Stimulated activated naive CD8-positive, alpha-beta T cell treated with anti-CD3 and anti-CD28 coated beads, Interleukin-15, Interleukin-2, amounts not matched to agents 100 ng/mL and 50 ng/mL, for 24 hours (primary cell): Measurements from ENCODE around the gene NSD1.
"Not testable (repeated sequence)": the region's sequence is repeated elsewhere in the genome, so short reads cannot be mapped to it uniquely, and the experiment has no call there.

Experiments
- H3K27ac Mint-ChIP-seq: one replicate; pipeline ENCODE4 v1.8.0; 2021; ENCODE audit warnings: mild to moderate bottlenecking, mixed read lengths
- H3K27me3 Mint-ChIP-seq: one replicate; pipeline ENCODE4 v1.8.0; 2021; ENCODE audit warnings: mixed read lengths
- H3K36me3 Mint-ChIP-seq: one replicate; pipeline ENCODE4 v1.8.0; 2021; ENCODE audit warnings: low read depth, mixed read lengths
- H3K4me1 Mint-ChIP-seq: one replicate; pipeline ENCODE4 v1.8.0; 2021; ENCODE audit warnings: low read depth, mixed read lengths
- H3K4me3 Mint-ChIP-seq: one replicate; pipeline ENCODE4 v1.8.0; 2021; ENCODE audit warnings: mild to moderate bottlenecking, mixed read lengths
- H3K9me3 Mint-ChIP-seq: one replicate; pipeline ENCODE4 v1.8.0; 2021; ENCODE audit warnings: mixed read lengths

NSD1 gene

DNA sequence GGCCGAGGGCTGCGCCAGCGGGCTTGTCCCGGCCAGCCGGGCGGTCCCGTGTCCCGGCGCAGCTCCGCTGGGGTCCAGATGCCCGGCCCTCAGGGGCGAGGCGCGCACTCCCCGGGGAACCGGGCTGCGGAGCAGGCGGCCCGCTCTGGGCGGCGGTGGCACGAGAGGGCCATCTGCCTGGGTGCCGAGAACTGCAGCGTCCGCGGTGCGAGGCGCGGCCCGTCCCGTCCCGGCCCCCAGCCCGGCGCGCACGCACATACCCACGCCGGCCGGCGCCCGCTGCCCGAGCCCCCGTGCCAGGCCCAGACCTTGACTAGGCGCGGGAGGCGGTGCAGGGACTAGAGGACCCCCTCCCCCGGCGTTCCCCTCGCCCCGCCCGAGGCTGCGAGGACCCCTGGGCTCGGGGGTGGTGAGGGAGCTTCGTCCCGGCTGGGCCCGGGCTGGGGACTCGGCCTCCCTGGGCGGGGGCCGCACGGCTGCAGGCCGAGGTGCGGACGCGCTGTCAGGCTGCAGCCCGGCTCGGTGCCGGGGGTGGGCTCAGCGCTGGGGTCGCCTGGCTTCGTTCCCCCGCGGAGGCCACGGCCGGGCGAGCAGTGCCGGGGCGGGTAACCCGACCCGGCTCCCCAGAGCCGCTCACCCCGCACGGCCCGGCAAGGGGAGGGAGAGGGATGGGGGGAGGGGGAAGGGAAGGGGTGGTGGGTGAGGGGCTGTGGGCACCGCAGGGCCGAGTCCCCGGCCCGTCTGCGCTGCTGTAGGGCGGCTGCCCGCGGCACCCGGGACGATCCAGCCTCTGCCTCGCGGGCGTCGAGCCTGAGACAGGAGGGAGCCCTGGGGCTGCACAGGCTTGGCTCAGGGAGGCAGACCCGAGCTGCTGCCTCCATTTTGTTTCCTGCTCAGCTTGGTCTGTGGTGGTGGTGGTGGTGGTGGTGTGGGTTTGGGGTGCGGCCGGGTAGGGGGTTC lies 1.2 kb upstream of the NSD1 start:
- H3K4me1 Mint-ChIP-seq, result peaks cover 47% of the 10 kb centered on the region
- H3K27me3 Mint-ChIP-seq, result no peaks in the 10 kb centered on the region
- H3K4me3 Mint-ChIP-seq, result peak overlapping the region; percentile 20
- no peaks in the 10 kb centered on the region for H3K9me3 Mint-ChIP-seq
- H3K27ac Mint-ChIP-seq, result no peak overlapping the region
- peaks cover 22% of the 10 kb centered on the region for H3K36me3 Mint-ChIP-seq

DNA sequence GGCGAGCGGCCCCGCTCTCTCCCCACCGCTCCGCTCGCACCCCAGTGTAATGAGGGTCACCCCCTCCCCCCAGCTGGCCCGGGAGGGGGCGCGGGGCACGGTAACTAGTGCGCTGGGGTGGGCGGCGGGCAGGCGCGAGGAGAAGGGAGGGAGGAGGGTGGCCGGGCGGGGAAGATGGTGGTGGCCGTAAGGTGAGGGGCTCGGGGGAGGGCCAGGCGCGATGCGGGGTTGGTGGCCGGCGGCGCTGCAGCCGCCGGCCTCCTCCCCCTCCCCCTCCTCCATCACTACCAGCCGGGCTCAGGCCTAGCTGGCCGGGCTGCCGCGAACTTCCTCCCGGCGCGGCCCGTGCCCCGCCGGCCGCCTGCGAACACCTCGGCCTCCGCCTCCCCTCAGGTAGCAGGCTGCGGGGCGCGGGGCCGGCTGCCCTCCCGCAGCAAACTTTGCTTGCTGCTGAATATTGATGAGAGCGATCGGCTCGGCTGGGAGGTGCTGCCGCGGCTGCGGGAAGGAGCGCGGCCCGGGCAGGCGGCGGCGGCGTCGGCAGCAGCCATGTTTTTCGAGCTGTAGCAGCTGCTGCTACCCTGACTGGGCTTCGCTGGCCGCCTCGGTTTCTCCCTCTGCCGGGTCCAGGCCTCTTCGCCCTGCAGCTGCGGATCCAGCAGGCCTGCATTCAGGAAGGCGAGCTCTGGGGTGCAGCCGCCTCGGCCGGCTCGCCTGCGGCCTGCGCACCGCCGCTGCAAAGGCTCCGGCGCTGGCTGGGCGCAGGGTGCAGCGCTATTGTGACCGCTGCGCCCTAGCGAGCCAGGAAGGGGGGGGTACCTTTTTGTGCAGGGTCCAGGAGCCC lies 502 bp downstream of the NSD1 start:
- no peaks in the 10 kb centered on the region for H3K27me3 Mint-ChIP-seq
- H3K4me1 Mint-ChIP-seq, result peaks cover 41% of the 10 kb centered on the region
- H3K27ac Mint-ChIP-seq, result peak overlapping the region; percentile 88
- H3K4me3 Mint-ChIP-seq, result peak overlapping the region; percentile 90
- peaks cover 29% of the 10 kb centered on the region for H3K36me3 Mint-ChIP-seq
- no peaks in the 10 kb centered on the region for H3K9me3 Mint-ChIP-seq

DNA sequence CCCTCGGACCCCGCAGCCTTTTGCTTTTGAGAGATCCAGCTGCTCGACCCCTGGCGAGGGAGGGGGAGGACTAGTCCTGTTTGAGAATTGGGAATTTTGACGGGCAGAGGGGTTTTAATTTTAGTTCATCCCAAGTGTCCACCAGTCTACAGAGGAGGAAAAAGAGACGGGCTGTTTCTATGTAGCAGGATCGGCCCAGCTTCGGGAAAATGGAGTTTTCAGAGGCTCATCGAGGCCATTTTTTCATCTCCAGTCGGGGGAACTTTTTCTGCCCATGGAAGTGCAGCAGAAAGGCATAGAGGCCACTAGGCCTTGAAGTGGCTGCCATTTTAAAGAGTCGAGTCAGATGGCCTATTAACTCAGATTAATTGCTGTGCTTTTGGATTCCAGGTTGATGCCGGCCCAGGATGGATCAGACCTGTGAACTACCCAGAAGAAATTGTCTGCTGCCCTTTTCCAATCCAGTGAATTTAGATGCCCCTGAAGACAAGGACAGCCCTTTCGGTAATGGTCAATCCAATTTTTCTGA lies 1.2 kb downstream of the NSD1 start:
- peaks cover 33% of the 10 kb centered on the region for H3K36me3 Mint-ChIP-seq
- peak overlapping the region; percentile 90 for H3K4me3 Mint-ChIP-seq
- H3K27ac Mint-ChIP-seq, result peak overlapping the region; percentile 88
- H3K27me3 Mint-ChIP-seq, result no peaks in the 10 kb centered on the region
- H3K4me1 Mint-ChIP-seq, result peaks cover 41% of the 10 kb centered on the region
- no peaks in the 10 kb centered on the region for H3K9me3 Mint-ChIP-seq

DNA sequence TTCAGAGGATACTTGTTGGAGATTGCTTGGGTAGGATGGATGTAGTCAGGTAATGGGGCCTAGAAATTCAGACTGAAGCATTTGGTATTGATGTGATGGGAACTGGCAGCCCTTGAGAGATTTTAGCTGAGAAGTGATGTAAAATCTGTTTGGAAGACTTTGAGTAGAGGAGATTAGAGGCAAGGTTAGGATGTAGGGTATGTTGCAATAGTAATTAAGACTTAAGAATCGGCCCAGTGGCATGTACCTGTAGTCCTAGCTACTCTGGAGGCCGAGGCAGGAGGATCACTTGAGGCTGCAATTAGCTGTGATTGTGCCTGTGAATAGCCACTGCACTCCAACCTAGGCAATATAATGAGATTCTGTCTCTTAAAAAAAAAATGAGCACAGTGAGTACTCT lies 6.7 kb downstream of the NSD1 start:
- H3K4me1 Mint-ChIP-seq, result peaks cover 58% of the 10 kb centered on the region
- peaks cover 78% of the 10 kb centered on the region for H3K36me3 Mint-ChIP-seq

DNA sequence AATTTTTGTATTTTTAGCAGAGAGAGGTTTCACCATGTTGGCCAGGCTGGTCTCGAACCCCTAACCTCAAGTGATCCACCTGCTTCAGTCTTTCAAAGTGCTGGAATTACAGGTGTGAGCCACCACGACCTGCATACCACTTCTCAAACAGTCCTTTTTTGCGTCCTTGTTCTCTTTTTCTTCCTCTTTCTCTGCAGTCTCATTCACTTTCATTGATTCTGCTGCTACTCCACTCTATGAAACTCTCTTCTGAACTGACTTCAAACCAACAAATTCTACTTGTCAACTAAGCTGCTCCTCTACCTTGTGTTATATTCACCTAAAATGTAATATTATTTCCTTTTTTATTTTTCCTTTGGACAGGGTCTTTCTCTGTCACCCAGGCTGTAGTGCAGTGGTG lies 7.9 kb downstream of the NSD1 start:
- Mint-ChIP-seq H3K4me3 (no peak overlapping the region), H3K27ac (no peak overlapping the region), H3K9me3 (no peaks in the 10 kb centered on the region), H3K4me1 (peaks cover 46% of the 10 kb centered on the region), H3K27me3 (no peaks in the 10 kb centered on the region), H3K36me3 (peaks cover 67% of the 10 kb centered on the region)

More for the DNA sequence above, 6.7 kb downstream of the NSD1 start:
- H3K27ac Mint-ChIP-seq, result peak overlapping the region; percentile 1
- H3K4me3 Mint-ChIP-seq, result no peak overlapping the region
- no peaks in the 10 kb centered on the region for H3K27me3 Mint-ChIP-seq
- no peaks in the 10 kb centered on the region for H3K9me3 Mint-ChIP-seq

DNA sequence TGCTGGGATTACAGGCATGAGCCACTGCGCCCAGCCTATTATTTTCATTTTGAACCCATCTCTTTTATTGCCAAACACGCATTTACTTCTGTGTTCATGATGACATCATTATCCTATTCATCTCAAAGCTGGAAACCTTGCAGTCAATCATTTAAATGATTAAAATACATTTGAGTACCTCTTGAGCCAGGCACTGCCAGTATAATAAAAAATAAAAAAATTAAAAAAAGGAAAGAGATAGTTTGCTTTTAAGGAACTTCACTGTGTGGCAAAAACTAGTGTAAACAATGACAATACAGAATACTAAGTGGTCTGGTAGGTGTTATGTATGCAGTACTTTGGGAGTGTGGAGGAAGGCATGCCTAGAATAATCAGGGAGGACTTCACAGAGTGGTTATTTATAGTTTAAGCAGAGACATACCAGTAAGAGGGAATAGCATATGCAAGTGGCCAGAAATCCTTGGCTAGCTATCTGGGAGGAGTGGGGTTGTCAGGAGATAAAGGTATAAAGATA lies 8.6 kb downstream of the NSD1 start:
- H3K9me3 Mint-ChIP-seq, result no peaks in the 10 kb centered on the region
- H3K4me1 Mint-ChIP-seq, result peaks cover 39% of the 10 kb centered on the region
- H3K27me3 Mint-ChIP-seq, result no peaks in the 10 kb centered on the region

DNA sequence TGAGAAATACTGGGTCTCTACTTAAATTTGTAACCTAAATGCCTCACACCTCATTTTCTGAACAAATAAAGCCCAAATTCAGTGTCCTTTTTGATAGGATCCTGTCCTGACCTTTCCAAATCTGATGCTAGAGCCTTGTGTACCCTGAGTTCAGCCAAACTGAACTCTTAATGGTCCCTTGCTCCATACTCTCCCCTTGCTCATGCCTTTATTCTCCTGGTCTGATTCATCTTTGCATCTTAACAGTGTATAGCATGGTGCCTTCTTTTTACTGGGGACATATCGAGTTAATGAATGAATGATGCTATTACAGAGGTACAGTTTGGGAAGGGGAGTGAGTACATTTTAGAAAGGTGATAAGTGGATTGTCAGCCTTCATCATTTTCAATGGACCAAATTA lies 9.2 kb downstream of the NSD1 start:
- no peak overlapping the region for H3K27ac Mint-ChIP-seq
- H3K4me1 Mint-ChIP-seq, result peaks cover 34% of the 10 kb centered on the region
- no peak overlapping the region for H3K4me3 Mint-ChIP-seq
- H3K36me3 Mint-ChIP-seq, result peaks cover 62% of the 10 kb centered on the region
- H3K9me3 Mint-ChIP-seq, result no peaks in the 10 kb centered on the region
- no peaks in the 10 kb centered on the region for H3K27me3 Mint-ChIP-seq

More for the DNA sequence above, 8.6 kb downstream of the NSD1 start:
- no peak overlapping the region for H3K27ac Mint-ChIP-seq
- no peak overlapping the region for H3K4me3 Mint-ChIP-seq
- peaks cover 64% of the 10 kb centered on the region for H3K36me3 Mint-ChIP-seq

DNA sequence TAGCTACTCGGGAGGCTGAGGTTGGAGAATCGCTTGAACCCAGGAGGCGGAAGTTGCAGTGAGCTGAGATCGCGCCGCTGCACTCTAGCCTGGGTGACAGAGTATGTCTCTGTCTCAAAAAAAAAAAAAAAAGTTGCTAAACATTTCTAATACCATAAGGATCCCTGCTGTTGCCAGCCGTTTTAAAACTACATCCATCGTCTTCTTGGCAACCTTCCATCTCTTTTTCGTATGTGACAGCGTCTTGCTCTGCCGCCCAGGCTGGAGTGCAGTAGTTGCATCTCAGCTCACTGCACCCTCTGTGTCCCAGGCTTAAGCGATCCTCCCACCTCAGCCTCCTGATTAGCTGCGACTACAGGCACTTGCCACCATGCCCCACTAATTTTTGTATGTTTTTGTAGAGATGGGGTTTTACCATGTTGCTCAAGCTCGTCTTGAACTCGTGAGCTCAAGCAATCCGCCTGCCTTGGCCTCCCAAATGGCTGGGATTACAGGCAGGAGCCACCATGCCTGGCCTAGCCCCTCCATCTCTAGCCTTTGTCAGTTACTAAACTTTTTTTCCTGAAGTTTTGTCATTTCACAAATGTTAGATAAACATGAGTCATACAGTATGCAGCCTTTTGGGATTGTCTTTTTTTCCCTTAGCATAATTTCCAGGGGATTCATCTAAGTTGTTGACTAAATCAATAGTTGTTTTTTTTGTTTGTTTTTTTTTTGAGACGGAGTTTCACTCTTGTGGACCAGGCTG lies 13.5 kb downstream of the NSD1 start:
- no peaks in the 10 kb centered on the region for H3K27me3 Mint-ChIP-seq
- no peak overlapping the region for H3K4me3 Mint-ChIP-seq
- H3K4me1 Mint-ChIP-seq, result peaks cover 13% of the 10 kb centered on the region
- no peaks in the 10 kb centered on the region for H3K9me3 Mint-ChIP-seq
- no peak overlapping the region for H3K27ac Mint-ChIP-seq
- peaks cover 50% of the 10 kb centered on the region for H3K36me3 Mint-ChIP-seq

DNA sequence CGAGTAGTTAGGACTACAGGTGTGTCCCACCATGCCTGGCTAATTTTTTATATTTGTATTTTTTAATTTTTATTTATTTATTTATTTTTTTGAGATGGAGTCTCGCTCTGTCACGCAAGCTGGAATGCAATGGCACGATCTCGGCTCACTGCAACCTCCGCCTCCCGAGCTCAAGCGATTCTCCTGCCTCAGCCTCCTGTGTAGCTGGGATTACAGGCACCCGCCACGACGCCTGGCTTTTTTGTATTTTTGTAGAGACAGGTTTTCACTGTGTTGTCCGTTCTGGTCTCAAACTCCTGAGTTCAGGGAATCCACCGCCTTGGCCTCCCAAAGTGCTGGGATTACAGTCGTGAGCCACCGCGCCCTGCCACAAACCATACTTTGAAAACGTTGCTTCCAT lies 16.5 kb downstream of the NSD1 start:
- H3K36me3 Mint-ChIP-seq, result peaks cover 34% of the 10 kb centered on the region
- not testable (repeated sequence) for H3K27me3 Mint-ChIP-seq, H3K27ac Mint-ChIP-seq

DNA sequence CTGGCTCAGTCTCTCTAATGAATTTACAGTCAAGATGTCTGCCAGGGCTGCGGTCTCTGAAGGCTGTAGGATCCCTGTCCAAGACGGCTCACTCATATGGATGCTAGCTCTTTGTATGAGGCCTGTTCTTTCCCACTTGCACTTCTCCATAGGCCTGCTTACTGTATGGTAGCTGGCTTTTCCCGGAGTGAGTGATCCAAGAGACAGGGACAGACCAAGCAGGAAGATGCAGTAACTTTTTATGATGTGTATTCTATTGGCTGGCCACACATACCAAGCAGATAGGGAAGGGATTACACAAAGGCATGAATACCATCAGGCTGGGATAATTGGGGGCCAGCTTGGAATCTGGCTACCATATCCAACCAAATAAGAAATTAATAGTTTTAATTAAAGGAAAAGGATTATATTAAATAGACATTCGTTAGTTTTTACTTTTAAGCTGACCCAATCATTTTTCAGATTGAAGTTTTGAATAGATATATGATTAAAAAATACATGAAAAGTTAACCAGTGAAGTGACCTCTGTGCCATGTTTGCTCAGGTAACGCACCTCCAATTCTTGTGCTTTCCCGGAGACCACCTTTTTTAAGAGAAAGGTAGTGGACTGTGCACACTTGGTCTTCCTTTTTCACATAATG lies 20.6 kb downstream of the NSD1 start:
- peaks cover 21% of the 10 kb centered on the region for H3K36me3 Mint-ChIP-seq
- H3K9me3 Mint-ChIP-seq, result no peaks in the 10 kb centered on the region
- peaks cover 4% of the 10 kb centered on the region for H3K4me1 Mint-ChIP-seq
- H3K27me3 Mint-ChIP-seq, result no peaks in the 10 kb centered on the region
- no peak overlapping the region for H3K27ac Mint-ChIP-seq
- H3K4me3 Mint-ChIP-seq, result no peak overlapping the region

More for the DNA sequence above, 16.5 kb downstream of the NSD1 start:
- H3K4me1 Mint-ChIP-seq, H3K9me3 Mint-ChIP-seq, H3K4me3 Mint-ChIP-seq: not testable (repeated sequence)

DNA sequence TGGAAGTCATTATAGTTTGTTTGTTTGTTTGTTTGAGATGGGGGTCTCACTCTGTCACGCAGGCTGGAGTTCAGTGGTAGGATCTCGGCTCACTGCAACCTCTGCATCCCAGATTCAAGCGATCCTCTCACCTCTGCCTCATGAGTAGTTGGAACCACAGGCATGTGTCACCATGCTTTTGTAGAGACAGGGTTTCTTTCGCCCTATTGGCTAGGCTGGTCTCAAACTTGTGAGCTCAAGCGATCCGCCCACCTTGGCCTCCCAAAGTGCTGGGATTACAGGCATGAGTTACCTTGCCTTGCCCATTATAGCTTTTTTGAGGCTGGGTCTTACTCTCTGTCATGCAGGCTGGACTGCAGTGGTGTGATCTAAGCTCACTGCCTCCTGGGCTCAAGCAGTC lies 28.8 kb downstream of the NSD1 start:
- Mint-ChIP-seq H3K4me1 (peaks cover 4% of the 10 kb centered on the region), H3K27ac (no peak overlapping the region), H3K27me3 (no peaks in the 10 kb centered on the region), H3K36me3 (peaks cover 24% of the 10 kb centered on the region), H3K9me3 (no peaks in the 10 kb centered on the region), H3K4me3 (no peak overlapping the region)

DNA sequence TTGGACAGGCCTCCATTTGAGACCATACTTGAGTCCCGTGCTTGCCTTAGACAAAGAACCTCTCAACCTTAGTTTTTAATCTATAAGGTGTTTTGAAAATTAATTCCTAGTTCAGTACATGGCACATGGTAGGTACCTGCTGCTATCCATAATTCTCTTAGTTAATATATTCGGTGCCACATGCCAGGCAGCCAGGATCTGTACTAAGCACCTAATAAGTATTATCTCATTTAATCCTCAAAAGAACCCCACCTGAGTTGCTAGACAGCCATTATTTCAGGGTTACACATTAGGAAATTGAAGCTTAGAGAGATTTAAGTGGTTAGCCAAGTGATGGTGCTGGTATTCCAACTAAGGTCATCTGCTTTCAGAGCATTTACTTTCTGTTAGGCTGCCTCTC lies 29.9 kb downstream of the NSD1 start:
- Mint-ChIP-seq H3K27me3 (no peaks in the 10 kb centered on the region), H3K4me1 (no peaks in the 10 kb centered on the region), H3K9me3 (no peaks in the 10 kb centered on the region), H3K4me3 (no peak overlapping the region), H3K36me3 (peaks cover 28% of the 10 kb centered on the region), H3K27ac (no peak overlapping the region)

DNA sequence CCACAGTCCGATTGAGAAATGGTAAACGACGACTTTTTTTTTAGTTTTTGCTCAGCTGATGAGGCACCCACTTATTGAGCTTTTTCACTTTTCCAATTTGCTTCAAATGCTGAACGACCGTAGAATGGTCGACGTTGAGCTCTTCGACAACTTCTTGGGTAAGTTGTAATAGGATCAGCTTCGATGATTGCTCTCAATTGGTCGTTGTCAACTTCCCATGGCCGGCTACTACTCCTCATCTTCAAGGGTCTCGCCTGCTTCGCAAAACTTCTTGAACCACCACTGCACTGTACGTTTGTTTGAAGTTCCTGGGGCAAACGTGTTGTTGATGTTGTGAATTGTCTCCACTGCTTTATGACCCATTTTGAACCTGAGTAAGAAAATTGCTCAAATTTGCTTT lies 35.7 kb downstream of the NSD1 start:
- Mint-ChIP-seq H3K36me3 (peaks cover 55% of the 10 kb centered on the region), H3K27ac (no peak overlapping the region), H3K4me1 (peaks cover 25% of the 10 kb centered on the region), H3K9me3 (no peaks in the 10 kb centered on the region), H3K27me3 (no peaks in the 10 kb centered on the region), H3K4me3 (no peak overlapping the region)

DNA sequence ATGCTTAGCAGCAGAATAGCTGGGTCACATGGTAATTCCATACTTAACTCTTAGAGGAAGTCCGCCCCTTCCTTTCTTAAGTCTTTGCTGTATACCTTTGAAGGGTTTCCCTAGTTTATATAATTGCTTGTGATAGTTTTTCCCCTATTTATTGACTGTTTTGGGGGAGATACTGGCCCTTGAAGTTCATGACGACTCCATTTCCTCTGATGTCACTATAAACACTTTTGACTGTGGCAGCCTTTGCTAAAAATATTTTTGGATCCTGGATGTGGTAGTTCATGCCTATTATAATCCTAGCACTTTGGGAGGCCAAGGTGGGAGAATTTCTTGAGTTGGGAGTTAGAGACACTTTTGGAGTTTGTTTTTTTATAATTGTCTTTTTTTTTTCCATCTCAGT lies 38.4 kb downstream of the NSD1 start:
- H3K9me3 Mint-ChIP-seq, result no peaks in the 10 kb centered on the region
- H3K27ac Mint-ChIP-seq, result no peak overlapping the region
- H3K27me3 Mint-ChIP-seq, result no peaks in the 10 kb centered on the region
- peaks cover 37% of the 10 kb centered on the region for H3K4me1 Mint-ChIP-seq
- H3K4me3 Mint-ChIP-seq, result no peak overlapping the region
- H3K36me3 Mint-ChIP-seq, result peaks cover 42% of the 10 kb centered on the region
